Stimulated activated CD8-positive, alpha-beta memory T cell treated with anti-CD3 and anti-CD28 coated beads, Interleukin-15, amount 100 ng/mL, for 48 hours (primary cell): ENCODE data around the gene SHLD3.
"Not testable (repeated sequence)": the region's sequence is repeated elsewhere in the genome, so short reads cannot be mapped to it uniquely, and the experiment has no call there.

Experiments
- DNase-seq, 2 donors: peaks; one replicate each; pipeline ENCODE4 v3.0.0-alpha.2; 2020; ENCODE audit warnings: low read depth in 2 of 2

SHLD3 gene

GRCh38 chr5:65624571-65625555 is at the start of gene SHLD3, which contains the start of gene TRAPPC13:
Gene SHLD3 (plus strand): TSS chr5:65625027. CDS start chr5:65629588, 4,561 bp downstream.
Gene TRAPPC13 (plus strand): TSS chr5:65625027. CDS start chr5:65625061, 34 bp downstream.
- DNase-seq = peak; percentile 64 to 67

GRCh38 chr5:65577141-65577540 is 47.7 kb upstream of the SHLD3 start:
- no peak for DNase-seq

- DNase-seq = no peak
These were observed 36.1 kb upstream of the SHLD3 start for GRCh38 chr5:65588694-65589093.

- not testable (repeated sequence) for DNase-seq
These were observed 23.1 kb upstream of the SHLD3 start for GRCh38 chr5:65601761-65602160.

- no peak for DNase-seq
These were observed 13.3 kb upstream of the SHLD3 start for GRCh38 chr5:65611524-65611923.

- no peak for DNase-seq
These were observed 12.4 kb upstream of the SHLD3 start for GRCh38 chr5:65612298-65612907.

- DNase-seq = no peak
These were observed 4.8 kb upstream of the SHLD3 start for GRCh38 chr5:65620021-65620420.

- not testable (repeated sequence) for DNase-seq
These were observed 2.9 kb upstream of the SHLD3 start for GRCh38 chr5:65621961-65622360.

GRCh38 chr5:65623482-65623881 is 1.3 kb upstream of the SHLD3 start:
- no peak for DNase-seq

- peak; percentile 86 to 88 for DNase-seq
These were observed 729 bp upstream of the SHLD3 start, which contains the start of gene TRIM23 for GRCh38 chr5:65624025-65624570. Gene TRIM23 (minus strand): TSS chr5:65624333. CDS start chr5:65624274, 59 bp downstream.

- DNase-seq = no peak
These were observed 916 bp downstream of the SHLD3 start for GRCh38 chr5:65625743-65626142.

GRCh38 chr5:65630981-65631380 is 6.2 kb downstream of the SHLD3 start:
- DNase-seq = no peak

- DNase-seq = no peak
These were observed 15.4 kb downstream of the SHLD3 start for GRCh38 chr5:65640240-65640639.

- no peak for DNase-seq
These were observed 22.1 kb downstream of the SHLD3 start for GRCh38 chr5:65646938-65647337.

GRCh38 chr5:65647941-65648340 is 23.1 kb downstream of the SHLD3 start:
- no peak for DNase-seq

- DNase-seq = no peak
These were observed 26.3 kb downstream of the SHLD3 start for GRCh38 chr5:65651144-65651543.

- no peak for DNase-seq
These were observed 29.9 kb downstream of the SHLD3 start for GRCh38 chr5:65654713-65655112.

GRCh38 chr5:65663804-65664521 is 39.1 kb downstream of the SHLD3 start:
- no peak for DNase-seq

GRCh38 chr5:65668696-65669095 is 43.9 kb downstream of the SHLD3 start:
- DNase-seq = no peak

- DNase-seq = no peak
These were observed 48.0 kb downstream of the SHLD3 start for GRCh38 chr5:65672796-65673195.

- no peak for DNase-seq
These were observed 49.9 kb downstream of the SHLD3 start for GRCh38 chr5:65674749-65675148.

GRCh38 chr5:65676056-65676455 is 51.2 kb downstream of the SHLD3 start:
- DNase-seq = not testable (repeated sequence)
